Aorta (tissue), 5 donors: Measurements from ENCODE around the gene SMIM45.

Source experiments
- ATAC-seq: fragments of 200-7000 bp; cut with Tn5 transposase; one replicate; pipeline ENCODE4 v1.9.1; 2022; ENCODE audit warnings: moderate library complexity; ENCODE audit not compliant: low FRiP score
- DNase-seq, 2 donors: peaks; one replicate each; pipeline ENCODE4 v3.0.0-alpha.2; 2020
- H3K27ac ChIP-seq, 2 donors: one replicate each; pipeline ENCODE4 v1.5.1; 2013; ENCODE audit warnings: low read length in 2 of 2, mild to moderate bottlenecking in 2 of 2, moderate library complexity in 2 of 2, control low read depth in 1 of 2, inconsistent platforms in 1 of 2, low read depth in 1 of 2
- H3K27me3 ChIP-seq, 2 donors: one replicate each; pipeline ENCODE4 v1.6.1; 2013; ENCODE audit warnings: control low read depth in 1 of 2, low read length in 1 of 2, mild to moderate bottlenecking in 1 of 2, moderate library complexity in 1 of 2; ENCODE audit not compliant: insufficient read depth in 2 of 2, control insufficient read depth in 1 of 2
- H3K36me3 ChIP-seq, 2 donors: one replicate each; pipeline ENCODE4 v1.6.1; 2013; ENCODE audit warnings: control low read depth in 1 of 2, low read length in 1 of 2, mild to moderate bottlenecking in 1 of 2; ENCODE audit not compliant: insufficient read depth in 2 of 2, control insufficient read depth in 1 of 2
- H3K4me1 ChIP-seq, 2 donors: one replicate each; pipeline ENCODE4 v1.6.1; 2013; ENCODE audit warnings: low read length in 2 of 2, control low read depth in 1 of 2, mild to moderate bottlenecking in 1 of 2, moderate library complexity in 1 of 2; ENCODE audit not compliant: insufficient read depth in 2 of 2, control insufficient read depth in 1 of 2
- H3K4me3 ChIP-seq, 2 donors: one replicate each; pipeline ENCODE4 v1.5.1; 2013; ENCODE audit warnings: low read length in 2 of 2, control low read depth in 1 of 2, mild to moderate bottlenecking in 1 of 2
- H3K9me3 ChIP-seq: one replicate; pipeline ENCODE4 v1.6.1; 2013; ENCODE audit warnings: mild to moderate bottlenecking, low read length; ENCODE audit not compliant: control insufficient read depth
- WGBS, 2 donors: extraction: QIAGEN DNeasy Blood & Tissue Kit; methylation state at CpG; one replicate each; pipeline ENCODE4 v1.1.7; 2013; 5-methylcytosine and 5-hydroxymethylcytosine counted together
- intact Hi-C, 2 donors: fragments of 100-400 bp; cut with DNase I; formaldehyde crosslinking; loops; one replicate each; pipeline versions ENCODE4 v1.14.2 to v1.15.0; 2022
- donor health status: healthy with polysubstance abuse.
- donor health status: Bipolar disorder and iron deficiency.
- donor health status: DM: no; HTN: no; CAD: no.
- donor health status: DM: no; HTN: no; CAD: no.
- donor health status: DM: yes; HTN: yes; CAD: no.

Gene SMIM45

GRCh38 chr22:41951898-41952474 lies at the start of gene SMIM45:
SMIM45 (plus strand) TSS chr22:41952150.
- Histone ChIP-seq H3K9me3 (no peaks in the 10 kb centered on the region), H3K27me3 (no peaks in the 10 kb centered on the region), H3K4me3 (no peak within 1 kb of the TSS), H3K36me3 (no peaks in the 10 kb centered on the region), H3K27ac (no peak within 1 kb of the TSS), H3K4me1 (no peaks in the 10 kb centered on the region)
- intact Hi-C loops, result no loop called here
- ATAC-seq (no peak), DNase-seq (no peak)
- 12 to 27% methylated on average over 16 of the region's 16 CpGs for WGBS, 2 donors

- whole genome bisulfite sequencing, 2 donors, result 88 to 90% methylated on average over 14 to 15 of the region's 15 CpGs
- Histone ChIP-seq H3K9me3 (no peaks in the 10 kb centered on the region), H3K4me3 (no peak overlapping the region), H3K27me3 (no peaks in the 10 kb centered on the region), H3K27ac (no peak overlapping the region), H3K4me1 (no peaks in the 10 kb centered on the region), H3K36me3 (peaks cover 4 to 10% of the 10 kb centered on the region in 2 donors)
- ATAC-seq (no peak), DNase-seq (no peak)
- intact Hi-C loops, result no loop called here
Observed at GRCh38 chr22:41902932-41903421, 49.0 kb upstream of the SMIM45 start.

- no peak for DNase-seq
- Histone ChIP-seq H3K36me3 (peaks cover 4% of the 10 kb centered on the region in 2 donors), H3K27ac (no peak overlapping the region), H3K4me3 (no peak overlapping the region), H3K27me3 (no peaks in the 10 kb centered on the region), H3K9me3 (no peaks in the 10 kb centered on the region), H3K4me1 (no peaks in the 10 kb centered on the region)
- ATAC-seq, result no peak
- WGBS, 2 donors, result 92 to 94% methylated on average over 24 of the region's 24 CpGs
- intact Hi-C loops, result no loop called here
Observed at GRCh38 chr22:41904450-41905410, 47.2 kb upstream of the SMIM45 start.

- no peaks in the 10 kb centered on the region for H3K4me1 ChIP-seq
- no peak overlapping the region for H3K27ac ChIP-seq
- peaks cover 3 to 4% of the 10 kb centered on the region in 2 donors for H3K36me3 ChIP-seq
- H3K27me3 ChIP-seq, result no peaks in the 10 kb centered on the region
- WGBS, 2 donors, result 88 to 91% methylated on average over 21 to 23 of the region's 23 CpGs
- no peak for DNase-seq
- no peak overlapping the region for H3K4me3 ChIP-seq
- no peak for ATAC-seq
- intact Hi-C loops, result no loop called here
- H3K9me3 ChIP-seq, result no peaks in the 10 kb centered on the region
Observed at GRCh38 chr22:41905411-41906202, 46.3 kb upstream of the SMIM45 start.

- intact Hi-C loops, result no loop called here
- WGBS, 2 donors, result 93 to 95% methylated on average over 5 of the region's 5 CpGs
- Histone ChIP-seq H3K27me3 (no peaks in the 10 kb centered on the region), H3K36me3 (peaks cover 0 to 4% of the 10 kb centered on the region in 2 donors), H3K4me1 (no peaks in the 10 kb centered on the region), H3K4me3 (no peak overlapping the region), H3K9me3 (no peaks in the 10 kb centered on the region), H3K27ac (no peak overlapping the region)
- DNase-seq (no peak), ATAC-seq (no peak)
Observed at GRCh38 chr22:41906822-41907221, 45.1 kb upstream of the SMIM45 start.

GRCh38 chr22:41907436-41908401 lies 44.2 kb upstream of the SMIM45 start:
- no peak for ATAC-seq
- no peak overlapping the region for H3K27ac ChIP-seq
- H3K27me3 ChIP-seq, result no peaks in the 10 kb centered on the region
- 85 to 87% methylated on average over 10 of the region's 10 CpGs for WGBS, 2 donors
- H3K9me3 ChIP-seq, result no peaks in the 10 kb centered on the region
- intact Hi-C loops, result no loop called here
- peaks cover 0 to 4% of the 10 kb centered on the region in 2 donors for H3K36me3 ChIP-seq
- H3K4me3 ChIP-seq, result no peak overlapping the region
- no peak for DNase-seq
- no peaks in the 10 kb centered on the region for H3K4me1 ChIP-seq

- Histone ChIP-seq H3K27ac (no peak overlapping the region), H3K4me1 (no peaks in the 10 kb centered on the region), H3K27me3 (no peaks in the 10 kb centered on the region), H3K4me3 (no peak overlapping the region), H3K36me3 (peaks cover 0 to 2% of the 10 kb centered on the region in 2 donors), H3K9me3 (no peaks in the 10 kb centered on the region)
- WGBS, 2 donors, result 84 to 87% methylated on average over 14 of the region's 14 CpGs
- no peak for ATAC-seq
- DNase-seq, result no peak
- intact Hi-C loops, result no loop called here
Observed at GRCh38 chr22:41908411-41909309, 43.3 kb upstream of the SMIM45 start.
